HL-60 (cell line): ENCODE data around the gene PITPNM3.
"Not testable (repeated sequence)": the region's sequence is repeated elsewhere in the genome, so short reads cannot be mapped to it uniquely, and the experiment has no call there.

ENCODE experiments used
- DNase-seq, 2 experiments: peaks; one replicate each; pipeline ENCODE4 v3.0.0-alpha.2; 2010 to 2020; ENCODE audit warnings: low read depth in 1 of 2, low spot score in 1 of 2
- H3K27ac ChIP-seq: fragments of 250-450 bp; sonication (Bioruptor Pico); replicated peaks from 2 replicates; pipeline ENCODE4 v1.5.1; 2020; ENCODE audit warnings: mild to moderate bottlenecking, moderate library complexity
- H3K27me3 ChIP-seq: fragments of 250-450 bp; sonication (Bioruptor Pico); 2 replicates; pipeline ENCODE4 v1.5.1; 2021; ENCODE audit warnings: mild to moderate bottlenecking, moderate library complexity; ENCODE audit not compliant: insufficient read depth, poor library complexity, severe bottlenecking
- H3K4me3 ChIP-seq: replicated peaks from 2 replicates; pipeline ENCODE4 v1.5.1; 2011; ENCODE audit warnings: mild to moderate bottlenecking, control low read depth, low read length; ENCODE audit not compliant: insufficient read depth
- GABPA ChIP-seq: IDR thresholded peaks from 2 replicates; pipeline ENCODE4 v1.6.1; 2012; ENCODE audit warnings: low read depth
- POLR2AphosphoS5 ChIP-seq: IDR thresholded peaks from 2 replicates; pipeline ENCODE4 v1.6.1; 2012; ENCODE audit warnings: low read depth
- REST ChIP-seq: IDR thresholded peaks from 2 replicates; pipeline ENCODE4 v1.6.1; 2012; ENCODE audit warnings: low read depth; ENCODE audit not compliant: insufficient replicate concordance
- SPI1 ChIP-seq: IDR thresholded peaks from 2 replicates; pipeline ENCODE4 v1.6.1; 2012; ENCODE audit warnings: low read depth, mild to moderate bottlenecking, borderline replicate concordance
- TF ChIP-seq, protein P1 (sequence below): IDR thresholded peaks from one replicate; pipeline ENCODE4 v1.5.1; 2011; ENCODE audit warnings: low read length, control low read depth, inconsistent platforms; ENCODE audit not compliant: insufficient read depth

The PITPNM3 gene

GRCh38 chr17:6574687-6575595 is 18.6 kb upstream of the PITPNM3 start:
- DNase-seq = peak; percentile 35 to 40
- TF ChIP-seq SPI1 = peak; percentile 61; the same call in 1 of the 2 replicates
- TF ChIP-seq, protein P1, sequence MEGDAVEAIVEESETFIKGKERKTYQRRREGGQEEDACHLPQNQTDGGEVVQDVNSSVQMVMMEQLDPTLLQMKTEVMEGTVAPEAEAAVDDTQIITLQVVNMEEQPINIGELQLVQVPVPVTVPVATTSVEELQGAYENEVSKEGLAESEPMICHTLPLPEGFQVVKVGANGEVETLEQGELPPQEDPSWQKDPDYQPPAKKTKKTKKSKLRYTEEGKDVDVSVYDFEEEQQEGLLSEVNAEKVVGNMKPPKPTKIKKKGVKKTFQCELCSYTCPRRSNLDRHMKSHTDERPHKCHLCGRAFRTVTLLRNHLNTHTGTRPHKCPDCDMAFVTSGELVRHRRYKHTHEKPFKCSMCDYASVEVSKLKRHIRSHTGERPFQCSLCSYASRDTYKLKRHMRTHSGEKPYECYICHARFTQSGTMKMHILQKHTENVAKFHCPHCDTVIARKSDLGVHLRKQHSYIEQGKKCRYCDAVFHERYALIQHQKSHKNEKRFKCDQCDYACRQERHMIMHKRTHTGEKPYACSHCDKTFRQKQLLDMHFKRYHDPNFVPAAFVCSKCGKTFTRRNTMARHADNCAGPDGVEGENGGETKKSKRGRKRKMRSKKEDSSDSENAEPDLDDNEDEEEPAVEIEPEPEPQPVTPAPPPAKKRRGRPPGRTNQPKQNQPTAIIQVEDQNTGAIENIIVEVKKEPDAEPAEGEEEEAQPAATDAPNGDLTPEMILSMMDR = no peak
- H3K27ac ChIP-seq = no peak overlapping the region
- no peaks in the 10 kb centered on the region for H3K27me3 ChIP-seq
- H3K4me3 ChIP-seq = no peak overlapping the region

DNA sequence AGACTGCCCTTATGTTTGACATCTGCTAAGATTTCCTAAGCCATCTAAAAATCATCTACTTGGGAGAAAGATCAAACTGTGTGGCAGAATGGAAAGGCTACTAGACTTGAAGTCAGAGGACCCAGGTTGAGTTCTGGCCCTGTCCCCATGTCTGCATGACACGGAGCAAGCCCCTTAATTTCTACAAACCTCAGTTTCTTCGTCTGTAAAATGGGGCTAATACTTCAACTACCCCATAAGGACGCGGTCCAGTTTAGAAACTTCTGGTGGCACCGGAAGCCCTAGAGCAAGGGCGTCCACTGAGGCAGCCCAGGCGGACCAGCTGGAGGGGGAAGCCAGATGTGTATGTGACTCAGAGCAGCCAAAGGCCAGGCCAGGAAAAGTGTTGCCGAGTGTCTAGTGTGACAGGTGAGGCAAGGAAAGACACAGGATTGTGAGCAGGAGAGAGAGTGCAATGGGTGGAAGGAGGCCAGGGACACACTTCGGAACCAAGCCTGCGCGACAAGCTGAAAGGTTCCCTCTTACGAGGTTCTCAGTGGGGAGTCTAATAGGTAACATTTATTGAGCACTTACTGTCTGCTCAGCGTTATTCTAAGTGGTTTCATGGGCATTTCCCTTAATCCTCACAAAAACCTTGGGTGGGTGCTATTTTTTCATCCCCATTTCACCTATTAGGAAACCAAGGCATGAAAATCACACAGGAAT is 17.8 kb upstream of the PITPNM3 start:
- Histone ChIP-seq H3K4me3 (no peak overlapping the region), H3K27me3 (no peaks in the 10 kb centered on the region), H3K27ac (no peak overlapping the region)
- TF ChIP-seq, protein P1 = no peak
- no peak for TF ChIP-seq POLR2AphosphoS5
- DNase-seq = no peak

DNA sequence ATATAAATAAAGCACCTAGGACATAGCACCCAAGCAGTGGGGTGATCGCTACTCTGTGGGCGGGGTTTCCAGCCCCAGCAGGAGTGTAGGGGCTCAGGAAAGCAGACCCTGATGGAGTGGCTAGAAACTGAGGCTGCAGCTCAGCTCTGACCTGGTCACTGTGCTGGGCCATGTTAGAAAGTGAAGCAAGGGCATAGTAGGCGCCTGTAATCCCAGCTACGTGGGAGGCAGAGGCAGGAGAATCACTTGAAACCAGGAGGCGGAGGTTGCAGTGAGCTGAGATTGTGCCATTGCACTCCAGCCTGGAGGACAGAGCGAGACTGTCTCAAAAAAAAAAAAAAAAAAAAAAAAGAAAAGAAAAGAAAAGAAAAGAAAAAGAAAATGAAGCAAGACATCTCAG is 17.1 kb upstream of the PITPNM3 start:
- DNase-seq, H3K4me3 ChIP-seq, H3K27ac ChIP-seq, H3K27me3 ChIP-seq: not testable (repeated sequence)

DNA sequence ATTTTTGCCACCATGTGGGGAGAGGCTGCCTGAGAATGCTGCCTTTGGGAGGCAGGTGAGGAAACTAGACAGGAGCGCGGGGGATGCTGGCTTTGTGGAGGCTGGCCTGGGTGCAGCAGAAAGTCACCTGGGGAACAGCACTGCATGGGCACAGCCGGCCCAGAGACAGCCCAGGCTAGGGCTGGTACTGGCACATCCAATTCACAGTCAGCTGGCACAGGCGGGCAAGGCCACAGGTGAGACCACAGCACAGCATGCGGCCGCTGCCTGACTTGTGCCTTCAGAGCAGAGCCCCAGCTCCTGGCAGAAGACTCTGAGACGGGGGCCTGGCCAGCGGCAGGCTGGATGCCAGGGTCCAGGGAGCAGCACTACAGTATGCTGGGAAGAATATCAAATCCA is 16.6 kb upstream of the PITPNM3 start:
- Histone ChIP-seq H3K27me3 (no peaks in the 10 kb centered on the region), H3K27ac (no peak overlapping the region), H3K4me3 (no peak overlapping the region)
- TF ChIP-seq SPI1 (no peak), GABPA (no peak), POLR2AphosphoS5 (no peak), REST (no peak)
- TF ChIP-seq, protein P1 = no peak
- DNase-seq = no peak

DNA sequence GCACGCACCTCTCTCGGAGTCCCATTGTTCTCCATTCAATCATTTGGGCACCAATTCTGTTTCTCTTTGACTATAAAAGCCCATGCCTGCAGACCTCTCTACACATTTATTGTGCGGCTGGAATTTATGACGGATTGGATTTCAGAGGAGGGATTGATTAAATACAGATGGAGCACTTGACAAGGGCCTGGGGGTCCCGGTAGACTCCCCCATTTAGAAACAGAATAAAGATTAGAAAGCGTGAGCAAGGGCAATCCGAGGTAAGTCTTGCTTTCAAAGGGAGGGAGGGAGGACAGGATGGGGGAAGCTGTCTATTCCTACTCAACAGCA is 15.1 kb upstream of the PITPNM3 start:
- no peak for DNase-seq
- H3K27ac ChIP-seq = no peak overlapping the region
- H3K27me3 ChIP-seq = no peaks in the 10 kb centered on the region
- TF ChIP-seq, protein P1 = no peak
- TF ChIP-seq GABPA (no peak), POLR2AphosphoS5 (no peak), SPI1 (no peak), REST (no peak)
- no peak overlapping the region for H3K4me3 ChIP-seq
